ENCODE results near the gene ATP13A5. TPM values are rescaled to one million over a fixed set of nuclear protein-coding genes. Genes with fewer than 3 reads are reported as not detected.

ATP13A5 gene
- total RNA-seq, 1 donor from 2014 or later: not detected

Other genes with a start within 250 kb of the ATP13A5 start
- 0.47 TPM in 1 of 2 replicates, not detected in the other for gene PLAAT1, start 137.5 kb downstream of the ATP13A5 start, total RNA-seq
- 0.05 TPM in 1 of 2 replicates, not detected in the other for gene ATP13A4, start 176.1 kb upstream of the ATP13A5 start, total RNA-seq
- gene OPA1, start 214.5 kb upstream of the ATP13A5 start, total RNA-seq: 61.1 and 116 TPM in 2 replicates